GM12878 (cell line): Measurements from ENCODE around the gene ZNF613. TPM values are rescaled to one million over a fixed set of nuclear protein-coding genes. Genes with fewer than 3 reads are reported as not detected.

ENCODE experiments used
- ATAC-seq: fragments of 200-7000 bp; cut with Tn5 transposase; 3 replicates; pipeline ENCODE4 v1.9.1; 2020; ENCODE audit warnings: mild to moderate bottlenecking, moderate library complexity
- BruUV-seq: library from RNA; stranded (reverse); fragments of 400-500 nt; replicated peaks from 2 replicates; lab custom pipeline; 2021; lab: Mats Ljungman, UMichigan
- CTCF ChIA-PET: fragments of 300-600 bp; sonication (Branson Sonifier 250); formaldehyde crosslinking; extraction: SDS; loops from one replicate; lab custom pipeline; 2021; ENCODE audit warnings: inconsistent platforms; lab: Yijun Ruan, JAX
- POLR2A ChIA-PET: fragments of 350-600 bp; formaldehyde crosslinking; extraction: SDS; loops from one replicate; lab custom pipeline; 2021; ENCODE audit warnings: inconsistent platforms; lab: Charles Lee
- RAD21 ChIA-PET: fragments of 300-600 bp; sonication (Branson Sonifier 250); formaldehyde crosslinking; loops from one replicate; lab custom pipeline; 2023; ENCODE audit warnings: antibody characterized with exemption; ENCODE audit not compliant: unreplicated experiment; lab: Charles Lee
- SMC1A ChIA-PET: fragments of 300-600 bp; sonication (Branson Sonifier 250); formaldehyde crosslinking; loops from one replicate; lab custom pipeline; 2023; ENCODE audit not compliant: unreplicated experiment, uncharacterized antibody; lab: Charles Lee
- DNase-seq: peaks from one replicate; pipeline ENCODE4 v3.0.0-alpha.2; 2011; ENCODE audit warnings: low read depth, low spot score
- FAIRE-seq: peaks from 3 replicates; lab custom pipeline; 2011; peaks lifted over from hg19 to GRCh38; lab: Jason Lieb, UNC
- H2AFZ ChIP-seq: 2 replicates; pipeline ENCODE4 v1.6.0; 2011; ENCODE audit warnings: low read depth, low read length, control low read depth; ENCODE audit not compliant: control insufficient read depth
- H3K27ac ChIP-seq: 2 replicates; pipeline ENCODE4 v1.5.1; 2011; ENCODE audit warnings: control low read depth; ENCODE audit not compliant: control insufficient read depth, insufficient read depth
- H3K27me3 ChIP-seq, 2 experiments: replicated peaks in 1 of 2; 2 replicates each; pipeline versions ENCODE4 v1.6.0 to v1.6.1; 2011; ENCODE audit warnings: low read length in 1 of 2; ENCODE audit not compliant: control insufficient read depth in 2 of 2, insufficient read depth in 2 of 2
- H3K36me3 ChIP-seq, 2 experiments: 2 replicates each; pipeline ENCODE4 v1.5.1; 2011; ENCODE audit warnings: low read length in 1 of 2; ENCODE audit not compliant: control insufficient read depth in 2 of 2, insufficient read depth in 2 of 2
- H3K4me1 ChIP-seq: 2 replicates; pipeline ENCODE4 v1.6.1; 2011; ENCODE audit warnings: mild to moderate bottlenecking, low read length, moderate library complexity, mixed read lengths; ENCODE audit not compliant: control insufficient read depth, insufficient read depth
- H3K4me2 ChIP-seq: 2 replicates; pipeline ENCODE4 v1.6.0; 2011; ENCODE audit warnings: control low read depth; ENCODE audit not compliant: control insufficient read depth, insufficient read depth
- H3K4me3 ChIP-seq: fragments of 200-600 bp; sonication (generic); 2 replicates; pipeline ENCODE4 v1.5.1; 2016
- H3K79me2 ChIP-seq: 2 replicates; pipeline ENCODE4 v1.6.0; 2011; ENCODE audit warnings: low read length; ENCODE audit not compliant: control insufficient read depth, insufficient read depth
- H3K9ac ChIP-seq: 2 replicates; pipeline ENCODE4 v1.8.0; 2011; ENCODE audit warnings: low read length, control low read depth, mixed read lengths; ENCODE audit not compliant: control insufficient read depth, insufficient read depth
- H3K9me3 ChIP-seq: replicated peaks from 3 replicates; pipeline ENCODE4 v1.5.1; 2011; ENCODE audit warnings: mild to moderate bottlenecking, low read length; ENCODE audit not compliant: control insufficient read depth, insufficient read depth
- H4K20me1 ChIP-seq: 2 replicates; pipeline ENCODE4 v1.6.0; 2011; ENCODE audit not compliant: control insufficient read depth, insufficient read depth
- CBX5 ChIP-seq: sonication (generic); IDR thresholded peaks from 2 replicates; pipeline ENCODE4 v1.6.1; 2016; ENCODE audit warnings: low read depth, moderate library complexity, mild to moderate bottlenecking, inconsistent platforms
- CREB1 ChIP-seq: IDR thresholded peaks from 2 replicates; pipeline ENCODE4 v1.6.1; 2012; ENCODE audit warnings: low read depth, mild to moderate bottlenecking, inconsistent platforms
- EP300 ChIP-seq, 2 experiments: fragments of 150-350 bp in 1 of 2; IDR thresholded peaks; 2 replicates each; pipeline ENCODE4 v1.6.1; 2011 to 2012; ENCODE audit warnings: low read depth in 2 of 2, low read length in 2 of 2, borderline replicate concordance in 1 of 2, improper control_type of control experiment in 1 of 2, inconsistent platforms in 1 of 2; ENCODE audit not compliant: control insufficient read depth in 1 of 2
- ESRRA ChIP-seq: IDR thresholded peaks from 2 replicates; pipeline ENCODE4 v1.6.1; 2012; ENCODE audit warnings: mild to moderate bottlenecking, low read length, improper control_type of control experiment
- EZH2 ChIP-seq: IDR thresholded peaks from 2 replicates; pipeline ENCODE4 v1.6.1; 2012; ENCODE audit warnings: low read depth, mild to moderate bottlenecking, control low read depth, inconsistent platforms, low read length, borderline replicate concordance; ENCODE audit not compliant: control insufficient read depth
- KLF5 ChIP-seq: fragments of 450-650 bp; IDR thresholded peaks from 2 replicates; pipeline ENCODE4 v1.6.1; 2014; ENCODE audit warnings: mild to moderate bottlenecking; ENCODE audit not compliant: partially characterized antibody
- MEF2B ChIP-seq: fragments of 450-650 bp; IDR thresholded peaks from 2 replicates; pipeline ENCODE4 v1.6.1; 2018; ENCODE audit warnings: mild to moderate bottlenecking, moderate library complexity; ENCODE audit not compliant: partially characterized antibody, poor library complexity, severe bottlenecking
- NFYA ChIP-seq: IDR thresholded peaks from 2 replicates; pipeline ENCODE4 v1.6.1; 2011; ENCODE audit warnings: low read depth, mild to moderate bottlenecking, low read length, improper control_type of control experiment, borderline replicate concordance
- POLR2A ChIP-seq: IDR thresholded peaks from 2 replicates; pipeline ENCODE4 v1.6.1; 2011; ENCODE audit warnings: low read depth, mild to moderate bottlenecking, low read length
- SIX5 ChIP-seq: IDR thresholded peaks from 2 replicates; pipeline ENCODE4 v1.6.1; 2011; ENCODE audit warnings: mild to moderate bottlenecking, low read depth, low read length, moderate library complexity; ENCODE audit not compliant: severe bottlenecking
- STAT3 ChIP-seq: IDR thresholded peaks from 2 replicates; pipeline ENCODE4 v1.6.1; 2011; ENCODE audit warnings: low read depth, low read length, improper control_type of control experiment
- SUZ12 ChIP-seq: fragments of 200-600 bp; sonication (generic); IDR thresholded peaks from one replicate; pipeline ENCODE4 v1.6.1; 2018; ENCODE audit warnings: antibody characterized with exemption, mild to moderate bottlenecking; ENCODE audit not compliant: unreplicated experiment
- TBL1XR1 ChIP-seq: IDR thresholded peaks from 2 replicates; pipeline ENCODE4 v1.6.1; 2012; ENCODE audit warnings: low read depth, low read length, improper control_type of control experiment
- ZNF207 ChIP-seq: fragments of 450-650 bp; IDR thresholded peaks from 2 replicates; pipeline ENCODE4 v1.6.1; 2014; ENCODE audit warnings: antibody characterized with exemption, mild to moderate bottlenecking, borderline replicate concordance
- ZZZ3 ChIP-seq: IDR thresholded peaks from 2 replicates; pipeline ENCODE4 v1.6.1; 2011; ENCODE audit warnings: low read depth; ENCODE audit not compliant: control insufficient read depth, insufficient read length
- WGBS: methylation state at CpG from one replicate; pipeline ENCODE4 v1.1.6; 2016; ENCODE audit warnings: low lambda C conversion rate; ENCODE audit not compliant: insufficient replicate concordance, insufficient coverage; ENCODE audit errors: missing lambda C conversion rate; 5-methylcytosine and 5-hydroxymethylcytosine counted together
- in situ Hi-C: fragments of 300-500 bp; cut with MboI; formaldehyde crosslinking; loops from 9 replicates; pipeline ENCODE4 v1.14.3; 2018; ENCODE audit warnings: mixed read lengths
- intact Hi-C: fragments of 100-400 bp; cut with micrococcal nuclease; formaldehyde crosslinking; loops from one replicate; pipeline ENCODE4 v1.14.2; 2022; ENCODE audit not compliant: unreplicated experiment
- polyA plus RNA-seq, 11 experiments: library from polyadenylated mRNA; depleted of rRNA in 4 of 11; unstranded in 6 of 11; stranded (reverse) in 5 of 11; fragments of >200 nt; fragmentation: Nextera tagmentation in 4 of 11; fragmentation: Illumina TruSeq in 1 of 11; extraction: Ambion mirVana in 4 of 11; extraction: Trizol in 1 of 11; gene quantifications; 1 replicate in 1 of 11; 2 replicates in 10 of 11; pipeline versions ENCODE4 v1.2.1 to v1.2.3, GENCODE V29; 2011 to 2016; ENCODE audit warnings: inconsistent platforms in 2 of 11, missing spikeins in 2 of 11, low read depth in 1 of 11
- total RNA-seq, 4 experiments: library from RNA; depleted of rRNA in 3 of 4; stranded (reverse); fragments of >200 nt in 3 of 4; fragmentation: Illumina TruSeq in 1 of 4; extraction: Trizol in 1 of 4; gene quantifications; 2 replicates each; pipeline versions ENCODE4 v1.2.1 to v1.2.3, GENCODE V29; 2013 to 2021
- TF ChIP-seq, protein P1 (sequence below): IDR thresholded peaks from 2 replicates; pipeline ENCODE4 v1.6.1; 2012; ENCODE audit warnings: low read length, inconsistent platforms

The ZNF613 gene
- total and polyA plus RNA-seq, 10 of the 15 experiments (the other 5 are each of a cell fraction or from before 2014, with no cell fraction given): 3.3 to 7.8 (median 5.0) TPM

DNA sequence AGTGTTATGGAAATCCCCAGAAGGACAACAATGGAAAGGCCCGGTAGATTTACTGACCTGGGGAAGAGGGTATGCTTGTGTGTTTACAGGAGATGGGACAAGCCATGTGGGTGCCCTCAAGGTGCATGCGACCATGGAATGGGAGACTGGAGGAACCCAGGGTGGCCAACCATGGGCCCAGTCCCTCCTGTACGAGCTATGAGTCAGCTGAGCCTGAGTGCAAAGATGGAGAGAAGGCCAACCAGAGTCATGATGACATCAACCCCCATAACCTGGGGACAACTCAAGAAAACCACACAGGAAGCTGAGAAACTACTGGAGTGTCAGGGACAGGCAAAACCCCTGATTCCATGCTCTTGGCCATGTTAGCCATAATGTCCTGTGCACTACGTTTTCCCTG lies 51.6 kb downstream of the ZNF613 start:
- intact Hi-C loops: no loop called here
- no peak for DNase-seq
- H3K4me2 ChIP-seq: no peak overlapping the region
- POLR2A ChIA-PET: no interaction called here
- no peak overlapping the region for H3K27ac ChIP-seq
- H3K9ac ChIP-seq: no peak overlapping the region
- in situ Hi-C loops: no loop called here
- ATAC-seq: no peak
- no peaks in the 10 kb centered on the region for H3K4me1 ChIP-seq
- H3K36me3 ChIP-seq: no peaks in the 10 kb centered on the region; a peak in 2 of 4 replicates
- no peak overlapping the region for H2AFZ ChIP-seq
- BruUV-seq: no TSS peak
- H3K9me3 ChIP-seq: peaks cover 32% of the 10 kb centered on the region; the same call in 2 of the 3 replicates
- SMC1A ChIA-PET: no interaction called here
- WGBS: 95% methylated on average over 4 of the region's 4 CpGs
- H3K27me3 ChIP-seq: no peaks in the 10 kb centered on the region
- no peak overlapping the region for H3K4me3 ChIP-seq
- no peak for FAIRE-seq
- RAD21 ChIA-PET: no interaction called here
- no peaks in the 10 kb centered on the region for H4K20me1 ChIP-seq
- H3K79me2 ChIP-seq: no peaks in the 10 kb centered on the region; the same call in 1 of the 2 replicates
- CTCF ChIA-PET: no interaction called here
- TF ChIP-seq SUZ12: no peak
- TF ChIP-seq, protein P1, sequence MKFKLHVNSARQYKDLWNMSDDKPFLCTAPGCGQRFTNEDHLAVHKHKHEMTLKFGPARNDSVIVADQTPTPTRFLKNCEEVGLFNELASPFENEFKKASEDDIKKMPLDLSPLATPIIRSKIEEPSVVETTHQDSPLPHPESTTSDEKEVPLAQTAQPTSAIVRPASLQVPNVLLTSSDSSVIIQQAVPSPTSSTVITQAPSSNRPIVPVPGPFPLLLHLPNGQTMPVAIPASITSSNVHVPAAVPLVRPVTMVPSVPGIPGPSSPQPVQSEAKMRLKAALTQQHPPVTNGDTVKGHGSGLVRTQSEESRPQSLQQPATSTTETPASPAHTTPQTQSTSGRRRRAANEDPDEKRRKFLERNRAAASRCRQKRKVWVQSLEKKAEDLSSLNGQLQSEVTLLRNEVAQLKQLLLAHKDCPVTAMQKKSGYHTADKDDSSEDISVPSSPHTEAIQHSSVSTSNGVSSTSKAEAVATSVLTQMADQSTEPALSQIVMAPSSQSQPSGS: no peak
- TF ChIP-seq SIX5: no peak
- no peak for TF ChIP-seq MEF2B
- TF ChIP-seq KLF5: no peak
- no peak for TF ChIP-seq POLR2A
- TF ChIP-seq ESRRA: no peak
- no peak for TF ChIP-seq ZZZ3
- TF ChIP-seq EP300 (IDR thresholded peaks at IDR 0.05; ENCODE audit: borderline replicate concordance in 1 of 2, control insufficient read depth in 1 of 2, low read depth in 2 of 2, low read length in 2 of 2): no peak
- TF ChIP-seq CREB1: no peak
- TF ChIP-seq CBX5: no peak
- no peak for TF ChIP-seq STAT3
- no peak for TF ChIP-seq TBL1XR1
- TF ChIP-seq NFYA: no peak
- no peak for TF ChIP-seq EZH2
- TF ChIP-seq ZNF207: no peak
